HFF-Myc (cell line): ENCODE measurements around the gene NTSR1.

Source experiments
- DNase-seq: peaks from one replicate; pipeline ENCODE4 v3.0.0-alpha.2; 2011; ENCODE audit warnings: low read depth; ENCODE audit errors: extremely low read depth
- H3K4me3 ChIP-seq: replicated peaks from 2 replicates; pipeline ENCODE4 v1.5.1; 2011; ENCODE audit warnings: low read depth, mild to moderate bottlenecking, control low read depth, low read length
- CTCF ChIP-seq: IDR thresholded peaks from 2 replicates; pipeline ENCODE4 v1.5.1; 2012; ENCODE audit warnings: mild to moderate bottlenecking, low read depth, low read length, control low read depth; ENCODE audit errors: missing control alignments

NTSR1 gene

DNA sequence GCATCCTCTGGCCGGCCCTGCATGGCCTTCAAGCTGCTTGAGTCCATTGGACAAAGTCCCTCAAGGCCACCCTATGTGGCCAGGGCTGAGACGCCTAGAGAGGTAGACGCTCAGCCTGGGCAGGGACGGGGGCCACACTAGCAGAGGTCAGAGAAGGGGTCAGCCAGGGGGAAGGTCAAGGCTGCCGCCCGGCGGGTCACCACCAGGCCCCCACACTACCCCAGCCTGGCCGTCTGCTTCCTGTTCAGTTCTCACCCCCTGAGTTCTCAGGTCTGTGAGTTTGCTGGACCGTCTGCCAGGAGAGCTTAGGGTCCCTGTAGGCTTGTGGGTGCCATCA lies 37.3 kb downstream of the NTSR1 start:
- DNase-seq = no peak
- no peak overlapping the region for H3K4me3 ChIP-seq
- TF ChIP-seq CTCF = no peak

- no peak for DNase-seq
- TF ChIP-seq CTCF = no peak
- H3K4me3 ChIP-seq = no peak overlapping the region
Measured at GRCh38 chr20:62748311-62748710, 39.7 kb downstream of the NTSR1 start.

GRCh38 chr20:62749851-62750445 lies 41.3 kb downstream of the NTSR1 start:
- TF ChIP-seq CTCF = no peak
- DNase-seq = no peak
- H3K4me3 ChIP-seq = no peak overlapping the region

- no peak for DNase-seq
- H3K4me3 ChIP-seq = no peak overlapping the region
- no peak for TF ChIP-seq CTCF
Measured at GRCh38 chr20:62751551-62752150, 43.0 kb downstream of the NTSR1 start.

DNA sequence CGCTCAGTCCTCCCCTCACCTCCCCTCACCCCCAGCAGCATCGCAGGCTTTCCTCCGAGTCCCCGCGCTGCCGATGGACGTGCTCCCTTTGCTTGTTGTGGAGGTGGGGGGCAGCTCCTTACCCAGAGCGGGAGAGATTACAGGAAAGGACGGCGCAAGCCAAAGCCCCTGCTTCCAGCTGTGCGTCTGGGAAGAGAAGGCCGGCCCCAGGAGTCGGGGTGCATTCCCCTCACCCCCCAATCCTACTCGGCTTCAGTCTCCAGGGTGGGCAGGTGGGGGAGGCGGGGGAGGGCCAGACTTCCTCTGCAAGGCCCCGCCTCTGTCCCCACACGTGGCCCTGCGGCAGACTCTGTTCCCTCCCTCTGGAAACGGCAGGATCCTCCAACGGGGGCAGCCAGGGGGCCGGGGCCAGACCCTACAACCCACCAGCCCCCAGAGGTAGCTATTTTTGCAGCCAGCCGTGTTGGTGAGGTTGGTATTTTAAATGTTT lies 43.6 kb downstream of the NTSR1 start:
- no peak overlapping the region for H3K4me3 ChIP-seq
- DNase-seq = no peak
- no peak for TF ChIP-seq CTCF

- H3K4me3 ChIP-seq = no peak overlapping the region
- no peak for DNase-seq
- TF ChIP-seq CTCF = no peak
Measured at GRCh38 chr20:62752671-62753501, 44.2 kb downstream of the NTSR1 start.
